22Rv1 (cell line): Measurements from ENCODE around the gene LGR5.

Experiments used
- ZFX ChIP-seq: fragments of 450-650 bp; IDR thresholded peaks from 2 replicates; pipeline ENCODE4 v1.6.1; 2017; ENCODE audit warnings: antibody characterized with exemption, borderline replicate concordance
- TF ChIP-seq, protein P1 (sequence below): fragments of 450-650 bp; IDR thresholded peaks from 2 replicates; pipeline ENCODE4 v1.5.1; 2017; ENCODE audit warnings: mild to moderate bottlenecking

GRCh38 chr12:71397433-71397954 is 42.1 kb upstream of the LGR5 start:
- TF ChIP-seq, protein P1, sequence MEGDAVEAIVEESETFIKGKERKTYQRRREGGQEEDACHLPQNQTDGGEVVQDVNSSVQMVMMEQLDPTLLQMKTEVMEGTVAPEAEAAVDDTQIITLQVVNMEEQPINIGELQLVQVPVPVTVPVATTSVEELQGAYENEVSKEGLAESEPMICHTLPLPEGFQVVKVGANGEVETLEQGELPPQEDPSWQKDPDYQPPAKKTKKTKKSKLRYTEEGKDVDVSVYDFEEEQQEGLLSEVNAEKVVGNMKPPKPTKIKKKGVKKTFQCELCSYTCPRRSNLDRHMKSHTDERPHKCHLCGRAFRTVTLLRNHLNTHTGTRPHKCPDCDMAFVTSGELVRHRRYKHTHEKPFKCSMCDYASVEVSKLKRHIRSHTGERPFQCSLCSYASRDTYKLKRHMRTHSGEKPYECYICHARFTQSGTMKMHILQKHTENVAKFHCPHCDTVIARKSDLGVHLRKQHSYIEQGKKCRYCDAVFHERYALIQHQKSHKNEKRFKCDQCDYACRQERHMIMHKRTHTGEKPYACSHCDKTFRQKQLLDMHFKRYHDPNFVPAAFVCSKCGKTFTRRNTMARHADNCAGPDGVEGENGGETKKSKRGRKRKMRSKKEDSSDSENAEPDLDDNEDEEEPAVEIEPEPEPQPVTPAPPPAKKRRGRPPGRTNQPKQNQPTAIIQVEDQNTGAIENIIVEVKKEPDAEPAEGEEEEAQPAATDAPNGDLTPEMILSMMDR, result no peak
- no peak for TF ChIP-seq ZFX
